ENCODE results near the gene DMBX1.

DNA sequence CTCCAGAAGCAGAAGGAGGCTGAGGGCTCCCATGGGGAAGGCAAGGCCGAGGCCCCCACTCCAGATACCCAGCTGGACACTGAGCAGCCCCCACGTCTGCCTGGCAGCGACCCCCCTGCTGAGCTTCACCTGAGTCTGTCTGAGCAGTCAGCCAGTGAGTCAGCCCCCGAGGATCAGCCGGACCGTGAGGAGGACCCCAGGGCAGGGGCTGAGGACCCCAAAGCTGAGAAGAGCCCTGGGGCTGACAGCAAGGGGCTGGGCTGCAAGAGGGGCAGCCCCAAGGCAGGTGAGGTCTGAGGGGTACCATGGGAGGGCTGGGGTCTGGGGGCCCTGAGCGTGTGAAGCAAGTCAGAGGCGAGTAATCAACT is 21.3 kb downstream of the DMBX1 start:
- no peak for TF ChIP-seq POLR2A (IDR thresholded peaks at IDR 0.05)
- TF ChIP-seq, protein P1, sequence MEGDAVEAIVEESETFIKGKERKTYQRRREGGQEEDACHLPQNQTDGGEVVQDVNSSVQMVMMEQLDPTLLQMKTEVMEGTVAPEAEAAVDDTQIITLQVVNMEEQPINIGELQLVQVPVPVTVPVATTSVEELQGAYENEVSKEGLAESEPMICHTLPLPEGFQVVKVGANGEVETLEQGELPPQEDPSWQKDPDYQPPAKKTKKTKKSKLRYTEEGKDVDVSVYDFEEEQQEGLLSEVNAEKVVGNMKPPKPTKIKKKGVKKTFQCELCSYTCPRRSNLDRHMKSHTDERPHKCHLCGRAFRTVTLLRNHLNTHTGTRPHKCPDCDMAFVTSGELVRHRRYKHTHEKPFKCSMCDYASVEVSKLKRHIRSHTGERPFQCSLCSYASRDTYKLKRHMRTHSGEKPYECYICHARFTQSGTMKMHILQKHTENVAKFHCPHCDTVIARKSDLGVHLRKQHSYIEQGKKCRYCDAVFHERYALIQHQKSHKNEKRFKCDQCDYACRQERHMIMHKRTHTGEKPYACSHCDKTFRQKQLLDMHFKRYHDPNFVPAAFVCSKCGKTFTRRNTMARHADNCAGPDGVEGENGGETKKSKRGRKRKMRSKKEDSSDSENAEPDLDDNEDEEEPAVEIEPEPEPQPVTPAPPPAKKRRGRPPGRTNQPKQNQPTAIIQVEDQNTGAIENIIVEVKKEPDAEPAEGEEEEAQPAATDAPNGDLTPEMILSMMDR (IDR thresholded peaks at IDR 0.05), result no peak
